PC-3 (cell line): ENCODE measurements around the gene FOXL3. TPM values are rescaled to one million over a fixed set of nuclear protein-coding genes. Genes with fewer than 3 reads are reported as not detected.

Experiments used
- ATAC-seq: fragments of 200-7000 bp; cut with Tn5 transposase; 2 replicates; pipeline ENCODE4 v1.9.1; 2020; ENCODE audit warnings: mild to moderate bottlenecking, moderate library complexity
- BruUV-seq: library from RNA; stranded (reverse); fragments of 400-500 nt; replicated peaks from 2 replicates; lab custom pipeline; 2021; lab: Mats Ljungman, UMichigan
- CTCF ChIA-PET: fragments of 300-600 bp; sonication (Branson Sonifier 250); formaldehyde crosslinking; loops from one replicate; lab custom pipeline; 2022; ENCODE audit warnings: antibody characterized with exemption; lab: Charles Lee
- POLR2A ChIA-PET: fragments of 300-600 bp; sonication (Branson Sonifier 250); formaldehyde crosslinking; loops from one replicate; lab custom pipeline; 2022; ENCODE audit warnings: antibody characterized with exemption; ENCODE audit not compliant: unreplicated experiment; lab: Charles Lee
- DNase-seq: peaks from one replicate; pipeline ENCODE4 v3.0.0-alpha.2; 2015
- H2AFZ ChIP-seq: fragments of 300-600 bp; sonication (generic); 2 replicates; pipeline ENCODE4 v1.6.0; 2016; ENCODE audit warnings: antibody characterized with exemption, low read length
- H3F3A ChIP-seq: fragments of 300-600 bp; sonication (generic); one replicate; pipeline ENCODE4 v1.6.0; 2017; ENCODE audit warnings: antibody characterized with exemption, low read length, control low read depth, mild to moderate bottlenecking; ENCODE audit not compliant: unreplicated experiment
- H3K27ac ChIP-seq: fragments of 300-600 bp; sonication (generic); 2 replicates; pipeline ENCODE4 v1.5.1; 2016; ENCODE audit warnings: mild to moderate bottlenecking, low read length
- H3K27me3 ChIP-seq: fragments of 300-600 bp; sonication (generic); 2 replicates; pipeline ENCODE4 v1.6.1; 2016; ENCODE audit warnings: low read length, mixed read lengths
- H3K36me3 ChIP-seq: fragments of 300-600 bp; sonication (generic); 2 replicates; pipeline ENCODE4 v1.6.1; 2016; ENCODE audit warnings: low read depth, mixed run types, low read length, mixed read lengths
- H3K4me1 ChIP-seq: fragments of 300-600 bp; sonication (generic); 2 replicates; pipeline ENCODE4 v1.5.1; 2016; ENCODE audit warnings: low read length; ENCODE audit not compliant: insufficient read depth
- H3K4me2 ChIP-seq: fragments of 300-600 bp; sonication (generic); 2 replicates; pipeline ENCODE4 v1.6.0; 2016; ENCODE audit warnings: low read length
- H3K4me3 ChIP-seq: fragments of 300-600 bp; sonication (generic); 2 replicates; pipeline ENCODE4 v1.5.1; 2016; ENCODE audit warnings: mild to moderate bottlenecking, low read length, mixed read lengths
- H3K79me2 ChIP-seq: fragments of 300-600 bp; sonication (generic); 2 replicates; pipeline ENCODE4 v1.6.1; 2017; ENCODE audit warnings: low read length, mixed read lengths
- H3K9ac ChIP-seq: fragments of 300-600 bp; sonication (generic); 2 replicates; pipeline ENCODE4 v1.6.0; 2016; ENCODE audit warnings: mild to moderate bottlenecking, low read length
- H3K9me2 ChIP-seq: fragments of 300-600 bp; sonication (generic); replicated peaks from 2 replicates; pipeline ENCODE4 v1.6.1; 2016; ENCODE audit warnings: mixed run types, low read length, mixed read lengths
- H3K9me3 ChIP-seq: fragments of 300-600 bp; sonication (generic); 2 replicates; pipeline ENCODE4 v1.6.1; 2016; ENCODE audit warnings: low read length, mixed read lengths
- H4K20me1 ChIP-seq: fragments of 300-600 bp; sonication (generic); 2 replicates; pipeline ENCODE4 v1.6.1; 2016; ENCODE audit warnings: low read length, mixed read lengths
- EZH2 ChIP-seq: fragments of 300-600 bp; sonication (generic); IDR thresholded peaks from one replicate; pipeline ENCODE4 v1.6.1; 2017; ENCODE audit warnings: antibody characterized with exemption, mild to moderate bottlenecking, low read length; ENCODE audit not compliant: unreplicated experiment
- EZH2phosphoT487 ChIP-seq: fragments of 300-600 bp; sonication (generic); IDR thresholded peaks from 2 replicates; pipeline ENCODE4 v1.6.1; 2018; ENCODE audit warnings: mild to moderate bottlenecking, antibody characterized with exemption, low read length, borderline replicate concordance
- intact Hi-C: fragments of 100-400 bp; cut with micrococcal nuclease; formaldehyde crosslinking; loops from 2 replicates; pipeline ENCODE4 v1.9.0; 2023
- total RNA-seq: library from RNA; depleted of rRNA; stranded (reverse); fragments of >200 nt; gene quantifications from 2 replicates; pipeline ENCODE4 v1.2.3, GENCODE V29; 2014
- TF ChIP-seq, protein P1 (sequence below): fragments of 300-600 bp; sonication (generic); conservative IDR thresholded peaks from 2 replicates; pipeline ENCODE4 v1.5.1; 2017; ENCODE audit warnings: antibody characterized with exemption, low read depth, mild to moderate bottlenecking, low read length

Gene FOXL3
- total RNA-seq, 1 experiment from 2014 or later = not detected

DNA sequence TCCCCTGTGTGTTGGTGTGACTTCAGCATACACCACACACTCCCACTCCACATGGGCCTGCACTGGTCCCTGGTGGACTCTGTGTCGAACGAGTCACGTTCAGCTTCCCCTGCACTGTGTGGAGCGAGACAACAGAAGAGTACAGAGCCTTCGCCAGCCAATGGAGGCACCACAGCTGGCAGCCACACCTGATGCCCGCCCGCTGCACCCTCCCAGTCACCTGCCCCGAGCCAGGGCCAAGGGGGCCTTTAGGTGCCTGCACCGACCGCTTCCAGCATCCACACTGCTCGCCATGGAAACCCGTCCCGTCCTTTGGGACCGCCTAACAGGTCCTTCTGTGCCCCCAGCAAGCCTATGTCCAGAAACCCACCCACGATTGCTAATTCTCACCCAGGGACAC is 9.2 kb downstream of the FOXL3 start:
- H3K79me2 ChIP-seq = no peaks in the 10 kb centered on the region
- intact Hi-C loops = no loop called here
- H3K27me3 ChIP-seq = no peaks in the 10 kb centered on the region
- no peak overlapping the region for H2AFZ ChIP-seq
- POLR2A ChIA-PET = no interaction called here
- H3K4me1 ChIP-seq = no peaks in the 10 kb centered on the region
- no peak overlapping the region for H3K27ac ChIP-seq
- no peaks in the 10 kb centered on the region for H3K36me3 ChIP-seq
- H3K9me2 ChIP-seq = no peaks in the 10 kb centered on the region
- H4K20me1 ChIP-seq = no peaks in the 10 kb centered on the region
- no peaks in the 10 kb centered on the region for H3K9me3 ChIP-seq
- ATAC-seq (no peak), DNase-seq (no peak)
- no TSS peak for BruUV-seq
- H3K9ac ChIP-seq = no peak overlapping the region
- H3F3A ChIP-seq = no peaks in the 10 kb centered on the region
- no peak overlapping the region for H3K4me3 ChIP-seq
- no peak overlapping the region for H3K4me2 ChIP-seq
- CTCF ChIA-PET = no interaction called here
- no peak for TF ChIP-seq EZH2phosphoT487
- TF ChIP-seq EZH2 = no peak
- TF ChIP-seq, protein P1, sequence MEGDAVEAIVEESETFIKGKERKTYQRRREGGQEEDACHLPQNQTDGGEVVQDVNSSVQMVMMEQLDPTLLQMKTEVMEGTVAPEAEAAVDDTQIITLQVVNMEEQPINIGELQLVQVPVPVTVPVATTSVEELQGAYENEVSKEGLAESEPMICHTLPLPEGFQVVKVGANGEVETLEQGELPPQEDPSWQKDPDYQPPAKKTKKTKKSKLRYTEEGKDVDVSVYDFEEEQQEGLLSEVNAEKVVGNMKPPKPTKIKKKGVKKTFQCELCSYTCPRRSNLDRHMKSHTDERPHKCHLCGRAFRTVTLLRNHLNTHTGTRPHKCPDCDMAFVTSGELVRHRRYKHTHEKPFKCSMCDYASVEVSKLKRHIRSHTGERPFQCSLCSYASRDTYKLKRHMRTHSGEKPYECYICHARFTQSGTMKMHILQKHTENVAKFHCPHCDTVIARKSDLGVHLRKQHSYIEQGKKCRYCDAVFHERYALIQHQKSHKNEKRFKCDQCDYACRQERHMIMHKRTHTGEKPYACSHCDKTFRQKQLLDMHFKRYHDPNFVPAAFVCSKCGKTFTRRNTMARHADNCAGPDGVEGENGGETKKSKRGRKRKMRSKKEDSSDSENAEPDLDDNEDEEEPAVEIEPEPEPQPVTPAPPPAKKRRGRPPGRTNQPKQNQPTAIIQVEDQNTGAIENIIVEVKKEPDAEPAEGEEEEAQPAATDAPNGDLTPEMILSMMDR = no peak

DNA sequence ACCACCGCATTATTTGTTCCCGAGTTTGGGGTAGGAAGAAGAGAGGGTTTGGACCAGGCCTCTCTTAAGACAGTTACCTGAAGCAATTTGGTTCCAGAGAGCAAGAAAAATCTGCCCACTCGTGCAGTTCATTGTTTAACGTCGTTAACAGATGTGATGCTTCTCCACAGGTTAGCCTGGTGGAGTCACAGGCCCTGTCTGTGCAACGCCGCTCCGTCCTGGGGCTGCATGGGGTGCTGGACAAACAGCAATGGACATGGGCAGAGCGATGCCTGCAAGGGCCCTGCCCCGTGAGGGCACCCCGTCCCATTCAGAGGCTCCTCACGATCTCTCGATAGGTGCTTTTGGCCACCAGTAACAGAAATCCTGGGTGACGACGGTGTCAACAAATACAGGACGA is 9.7 kb downstream of the FOXL3 start:
- H3K27ac ChIP-seq = no peak overlapping the region
- H3K9ac ChIP-seq = no peak overlapping the region
- ChIA-PET CTCF (no interaction called here), POLR2A (no interaction called here)
- no peaks in the 10 kb centered on the region for H3K9me2 ChIP-seq
- H3K9me3 ChIP-seq = no peaks in the 10 kb centered on the region
- no peaks in the 10 kb centered on the region for H3F3A ChIP-seq
- no peak overlapping the region for H2AFZ ChIP-seq
- H3K4me2 ChIP-seq = no peak overlapping the region
- H3K4me3 ChIP-seq = no peak overlapping the region
- no peaks in the 10 kb centered on the region for H3K4me1 ChIP-seq
- no TSS peak for BruUV-seq
- H3K79me2 ChIP-seq = no peaks in the 10 kb centered on the region
- no peaks in the 10 kb centered on the region for H4K20me1 ChIP-seq
- TF ChIP-seq EZH2phosphoT487 = no peak
- TF ChIP-seq EZH2 = no peak
- TF ChIP-seq, protein P1 = no peak
- ATAC-seq = no peak
- no peaks in the 10 kb centered on the region for H3K36me3 ChIP-seq
- no peak for DNase-seq
- intact Hi-C loops = no loop called here
- H3K27me3 ChIP-seq = no peaks in the 10 kb centered on the region

DNA sequence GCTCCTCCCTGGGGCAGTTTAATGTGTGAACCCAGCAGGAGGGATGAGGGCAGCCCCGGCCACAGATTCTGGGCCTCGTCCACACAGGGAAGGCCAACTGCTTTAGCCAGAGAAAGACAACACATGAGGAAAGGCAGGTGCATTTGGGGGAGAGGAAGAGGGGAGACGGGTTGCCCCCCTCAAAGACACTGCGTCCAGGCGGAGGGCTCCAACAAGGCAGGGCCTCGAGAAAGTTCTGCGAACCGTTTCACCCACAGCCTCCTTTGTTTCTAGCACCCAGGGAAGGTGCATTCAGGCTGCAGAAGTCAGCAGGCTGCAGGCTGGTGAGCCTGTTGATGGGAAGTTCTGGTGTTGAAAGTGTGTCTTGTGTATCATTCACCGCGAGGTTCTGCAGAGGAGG is 10.1 kb downstream of the FOXL3 start:
- POLR2A ChIA-PET = no interaction called here
- CTCF ChIA-PET = no interaction called here

More for the DNA sequence above, 10.1 kb downstream of the FOXL3 start:
- ATAC-seq (no peak), DNase-seq (no peak)
- Histone ChIP-seq H3K79me2 (no peaks in the 10 kb centered on the region), H3K4me1 (no peaks in the 10 kb centered on the region), H3K9me3 (no peaks in the 10 kb centered on the region), H3F3A (no peaks in the 10 kb centered on the region), H3K9me2 (no peaks in the 10 kb centered on the region), H3K4me2 (no peak overlapping the region), H3K27me3 (no peaks in the 10 kb centered on the region), H3K36me3 (no peaks in the 10 kb centered on the region), H2AFZ (no peak overlapping the region), H4K20me1 (no peaks in the 10 kb centered on the region), H3K27ac (no peak overlapping the region), H3K9ac (no peak overlapping the region), H3K4me3 (no peak overlapping the region)
- no TSS peak for BruUV-seq
- TF ChIP-seq EZH2 = no peak
- TF ChIP-seq, protein P1 = no peak
- no peak for TF ChIP-seq EZH2phosphoT487
- intact Hi-C loops = no loop called here
